ENCODE measurements around the gene RAB3GAP2. TPM values are rescaled to one million over a fixed set of nuclear protein-coding genes. Genes with fewer than 3 reads are reported as not detected.
"Not testable (repeated sequence)": the region's sequence is repeated elsewhere in the genome, so short reads cannot be mapped to it uniquely, and the experiment has no call there.

RAB3GAP2 gene
- total and polyA plus RNA-seq, 12 donors: 5.7 to 35.8 (median 27.6) TPM

GRCh38 chr1:220271706-220272046 lies 577 bp downstream of the RAB3GAP2 start:
- Histone ChIP-seq H3K4me3 (peak overlapping the region; percentile 75 to 98 (median 84)), H3K36me3 (peaks cover 0 to 30% (median 0%) of the 10 kb centered on the region in 9 donors), H3K4me1 (peaks cover 0 to 43% (median 29%) of the 10 kb centered on the region in 9 donors), H3K27ac (peak overlapping the region; percentile 48 to 97 (median 88)), H3K9me3 (no peaks in the 10 kb centered on the region), H3K27me3 (no peaks in the 10 kb centered on the region)
- intact Hi-C loops (cut with DNase I): loop anchor here in 2 of 10 donors (5.0 to 10.0 kb wide), 4 partner anchors 44 to 463 kb away; partner anchors contain the start of gene IARS2 (in 1 of the 2)
- ATAC-seq (peak in 7 of 8 donors; percentile 9 to 37 (median 14)), DNase-seq (peak in 1 of 2 donors; percentile 6)
- WGBS, 2 donors: 0 to 1% methylated on average over 12 of the region's 12 CpGs
- no peak for TF ChIP-seq CTCF (IDR thresholded peaks at IDR 0.05)

- ATAC-seq (no peak), DNase-seq (no peak)
- Histone ChIP-seq H3K36me3 (peaks cover 0 to 38% (median 0%) of the 10 kb centered on the region in 9 donors), H3K27ac (no peak overlapping the region), H3K4me1 (peaks cover 0 to 43% (median 31%) of the 10 kb centered on the region in 9 donors), H3K27me3 (no peaks in the 10 kb centered on the region), H3K4me3 (no peak overlapping the region), H3K9me3 (no peaks in the 10 kb centered on the region)
- intact Hi-C loops (cut with DNase I): no loop called here
- TF ChIP-seq CTCF (IDR thresholded peaks at IDR 0.05): no peak
- 93 to 96% methylated on average over 2 of the region's 2 CpGs for WGBS, 2 donors
Measured at GRCh38 chr1:220269036-220269435, 3.2 kb downstream of the RAB3GAP2 start.

GRCh38 chr1:220267630-220268029 lies 4.6 kb downstream of the RAB3GAP2 start:
- H3K4me3 ChIP-seq: no peak overlapping the region
- H3K9me3 ChIP-seq: peaks cover 0 to 8% (median 0%) of the 10 kb centered on the region in 11 donors
- intact Hi-C loops (cut with DNase I): no loop called here
- H3K27me3 ChIP-seq: no peaks in the 10 kb centered on the region
- peaks cover 0 to 48% (median 0%) of the 10 kb centered on the region in 9 donors for H3K36me3 ChIP-seq
- 93 to 94% methylated on average over 4 of the region's 4 CpGs for WGBS, 2 donors
- no peak for TF ChIP-seq CTCF (IDR thresholded peaks at IDR 0.05)
- ATAC-seq (no peak), DNase-seq (no peak)
- H3K4me1 ChIP-seq: peaks cover 0 to 37% (median 30%) of the 10 kb centered on the region in 9 donors
- peak overlapping the region in 1 of 10 donors; percentile 4 for H3K27ac ChIP-seq

GRCh38 chr1:220260228-220260627 lies 12.0 kb downstream of the RAB3GAP2 start:
- intact Hi-C loops (cut with DNase I); H3K4me1 ChIP-seq; H3K27me3 ChIP-seq; H3K4me3 ChIP-seq; DNase-seq; H3K27ac ChIP-seq; ATAC-seq: not testable (repeated sequence)
- WGBS, 2 donors: 96 to 99% methylated on average over 3 of the region's 3 CpGs
- Histone ChIP-seq H3K36me3 (peaks cover 0 to 11% (median 0%) of the 10 kb centered on the region in 9 donors), H3K9me3 (peaks cover 0 to 27% (median 4%) of the 10 kb centered on the region in 11 donors)

GRCh38 chr1:220259756-220260155 lies 12.5 kb downstream of the RAB3GAP2 start:
- DNase-seq; H3K27ac ChIP-seq; intact Hi-C loops (cut with DNase I); H3K4me3 ChIP-seq; H3K27me3 ChIP-seq; ATAC-seq; H3K4me1 ChIP-seq: not testable (repeated sequence)
- H3K36me3 ChIP-seq: peaks cover 0 to 11% (median 0%) of the 10 kb centered on the region in 9 donors
- H3K9me3 ChIP-seq: peaks cover 0 to 27% (median 4%) of the 10 kb centered on the region in 11 donors

GRCh38 chr1:220256194-220256593 lies 16.1 kb downstream of the RAB3GAP2 start:
- intact Hi-C loops (cut with DNase I); H3K4me3 ChIP-seq; H3K27ac ChIP-seq; H3K4me1 ChIP-seq; ATAC-seq; H3K27me3 ChIP-seq; DNase-seq: not testable (repeated sequence)
- Histone ChIP-seq H3K36me3 (peaks cover 0 to 27% (median 7%) of the 10 kb centered on the region in 9 donors), H3K9me3 (peaks cover 0 to 19% (median 4%) of the 10 kb centered on the region in 11 donors)
- WGBS, 2 donors: 88 to 97% methylated on average over 3 of the region's 3 CpGs
